Measurements from ENCODE around the gene RALGPS1.
"Not testable (repeated sequence)": the region's sequence is repeated elsewhere in the genome, so short reads cannot be mapped to it uniquely, and the experiment has no call there.

RALGPS1 gene

DNA sequence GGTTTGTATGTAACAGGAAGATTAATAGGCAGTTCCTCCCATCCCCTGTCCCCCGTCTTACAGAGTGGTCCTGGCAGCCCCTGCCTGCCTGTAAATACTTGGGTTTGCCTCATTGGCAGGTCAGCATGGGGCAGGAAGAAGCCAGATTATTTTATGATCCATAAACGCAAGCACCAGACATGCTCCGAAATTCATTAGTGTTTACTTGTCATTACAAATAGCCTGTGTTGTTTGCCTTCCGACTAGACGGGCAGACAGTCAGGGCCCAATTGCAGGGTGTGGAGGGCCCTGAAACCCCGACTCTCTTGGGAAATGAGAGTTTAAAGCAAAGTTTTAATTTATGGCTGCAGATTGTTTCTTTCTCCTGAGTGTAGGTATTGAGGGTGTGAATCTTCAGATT is 97.2 kb downstream of the RALGPS1 start:
- no peak overlapping the region for H3K4me3 ChIP-seq (ENCODE audit: low read depth, low read length)
- TF ChIP-seq, protein P1, sequence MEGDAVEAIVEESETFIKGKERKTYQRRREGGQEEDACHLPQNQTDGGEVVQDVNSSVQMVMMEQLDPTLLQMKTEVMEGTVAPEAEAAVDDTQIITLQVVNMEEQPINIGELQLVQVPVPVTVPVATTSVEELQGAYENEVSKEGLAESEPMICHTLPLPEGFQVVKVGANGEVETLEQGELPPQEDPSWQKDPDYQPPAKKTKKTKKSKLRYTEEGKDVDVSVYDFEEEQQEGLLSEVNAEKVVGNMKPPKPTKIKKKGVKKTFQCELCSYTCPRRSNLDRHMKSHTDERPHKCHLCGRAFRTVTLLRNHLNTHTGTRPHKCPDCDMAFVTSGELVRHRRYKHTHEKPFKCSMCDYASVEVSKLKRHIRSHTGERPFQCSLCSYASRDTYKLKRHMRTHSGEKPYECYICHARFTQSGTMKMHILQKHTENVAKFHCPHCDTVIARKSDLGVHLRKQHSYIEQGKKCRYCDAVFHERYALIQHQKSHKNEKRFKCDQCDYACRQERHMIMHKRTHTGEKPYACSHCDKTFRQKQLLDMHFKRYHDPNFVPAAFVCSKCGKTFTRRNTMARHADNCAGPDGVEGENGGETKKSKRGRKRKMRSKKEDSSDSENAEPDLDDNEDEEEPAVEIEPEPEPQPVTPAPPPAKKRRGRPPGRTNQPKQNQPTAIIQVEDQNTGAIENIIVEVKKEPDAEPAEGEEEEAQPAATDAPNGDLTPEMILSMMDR (IDR thresholded peaks at IDR 0.05; ENCODE audit: low read depth, low read length), result no peak
- TF ChIP-seq, protein P2, sequence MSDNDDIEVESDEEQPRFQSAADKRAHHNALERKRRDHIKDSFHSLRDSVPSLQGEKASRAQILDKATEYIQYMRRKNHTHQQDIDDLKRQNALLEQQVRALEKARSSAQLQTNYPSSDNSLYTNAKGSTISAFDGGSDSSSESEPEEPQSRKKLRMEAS (IDR thresholded peaks at IDR 0.05; ENCODE audit: low read depth, low read length), result no peak
- no peak for TF ChIP-seq MYC (IDR thresholded peaks at IDR 0.05; ENCODE audit: low read depth, low read length)
- no peak for TF ChIP-seq POLR2A (IDR thresholded peaks at IDR 0.05; ENCODE audit: extremely low read depth, insufficient read length)
- DNase-seq (ENCODE audit: low read depth), result no peak

DNA sequence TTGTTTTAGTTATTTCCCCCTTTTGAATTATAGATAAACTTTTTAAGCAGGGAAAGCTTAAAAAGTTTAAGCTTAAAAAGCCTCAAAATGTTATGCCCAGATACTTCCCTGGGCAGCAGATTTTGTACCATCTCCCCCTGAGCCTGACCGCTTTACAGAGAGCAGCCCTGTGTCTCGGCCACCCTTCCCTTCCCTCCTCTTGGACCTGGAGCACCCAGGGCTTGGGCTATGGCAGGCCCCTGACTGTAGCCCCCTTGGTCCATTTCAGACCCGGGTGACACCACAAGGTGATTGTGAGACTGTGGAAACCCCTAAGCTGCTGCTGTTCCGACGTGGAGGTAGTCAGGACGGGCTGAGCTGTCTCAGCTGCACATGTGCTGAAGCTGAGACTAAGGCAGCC is 97.7 kb downstream of the RALGPS1 start:
- no peak overlapping the region for H3K4me3 ChIP-seq (ENCODE audit: low read depth, low read length)
- no peak for TF ChIP-seq POLR2A (IDR thresholded peaks at IDR 0.05; ENCODE audit: extremely low read depth, insufficient read length)
- TF ChIP-seq, protein P1 (IDR thresholded peaks at IDR 0.05; ENCODE audit: low read depth, low read length), result no peak
- TF ChIP-seq, protein P2 (IDR thresholded peaks at IDR 0.05; ENCODE audit: low read depth, low read length), result no peak
- no peak for TF ChIP-seq MYC (IDR thresholded peaks at IDR 0.05; ENCODE audit: low read depth, low read length)
- no peak for DNase-seq (ENCODE audit: low read depth)

DNA sequence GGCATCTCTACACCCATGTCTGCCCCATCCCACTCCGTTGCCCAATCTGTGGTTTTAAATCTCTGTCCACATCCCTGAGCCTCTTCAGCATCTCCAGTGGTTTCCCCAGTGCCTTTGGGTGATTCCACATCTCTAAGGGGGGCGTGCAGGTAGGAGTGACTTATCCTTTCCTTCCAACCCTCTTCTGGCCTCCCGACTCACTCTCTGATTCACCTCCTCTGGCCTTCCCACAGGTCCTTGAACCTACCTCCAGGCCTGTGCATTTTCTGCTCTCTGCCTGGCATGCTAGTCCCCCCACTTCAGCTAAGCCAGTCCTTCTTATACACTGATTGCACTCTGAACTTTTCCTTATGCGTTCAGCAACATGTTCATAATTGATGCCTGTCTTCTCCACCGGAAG is 99.0 kb downstream of the RALGPS1 start:
- no peak overlapping the region for H3K4me3 ChIP-seq (ENCODE audit: low read depth, low read length)
- TF ChIP-seq, protein P2 (IDR thresholded peaks at IDR 0.05; ENCODE audit: low read depth, low read length), result no peak
- DNase-seq (ENCODE audit: low read depth), result no peak

DNA sequence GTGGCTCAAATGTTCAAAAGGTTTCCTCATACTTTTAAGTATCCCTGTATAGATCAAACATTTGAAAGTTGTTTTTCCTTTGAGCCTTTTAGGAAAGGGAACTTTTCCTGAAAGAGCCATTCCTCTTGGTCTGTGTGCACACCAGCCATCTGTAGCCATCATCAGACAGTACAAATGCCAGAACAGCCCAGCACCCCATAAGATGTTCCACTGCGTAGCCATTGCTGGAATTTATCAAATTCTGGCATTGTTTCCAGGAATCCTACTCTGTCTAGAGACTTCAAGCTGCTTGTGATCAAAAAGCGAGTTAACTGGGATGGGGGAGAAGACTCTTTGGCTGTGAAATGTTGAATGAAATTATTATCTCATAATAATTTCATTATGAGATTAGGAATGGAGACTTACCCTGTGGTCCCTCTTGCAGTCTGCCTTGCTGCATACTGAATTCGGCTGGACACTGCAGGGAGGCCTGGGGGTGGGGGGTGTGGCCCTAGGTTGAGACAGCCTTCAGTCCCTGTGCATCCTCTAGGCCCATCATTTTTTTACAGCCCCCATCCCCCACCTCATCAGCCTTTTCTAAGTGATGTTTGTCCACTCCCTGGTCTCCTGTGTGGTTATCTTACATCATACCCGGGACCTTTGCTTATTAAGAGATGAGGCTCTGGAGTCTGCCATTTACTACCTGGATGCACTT is 99.8 kb downstream of the RALGPS1 start:
- no peak overlapping the region for H3K4me3 ChIP-seq (ENCODE audit: low read depth, low read length)
- TF ChIP-seq, protein P2 (IDR thresholded peaks at IDR 0.05; ENCODE audit: low read depth, low read length), result no peak
- TF ChIP-seq POLR2A (IDR thresholded peaks at IDR 0.05; ENCODE audit: extremely low read depth, insufficient read length), result no peak
- TF ChIP-seq, protein P1 (IDR thresholded peaks at IDR 0.05; ENCODE audit: low read depth, low read length), result no peak
- no peak for TF ChIP-seq MYC (IDR thresholded peaks at IDR 0.05; ENCODE audit: low read depth, low read length)
- DNase-seq (ENCODE audit: low read depth), result no peak

DNA sequence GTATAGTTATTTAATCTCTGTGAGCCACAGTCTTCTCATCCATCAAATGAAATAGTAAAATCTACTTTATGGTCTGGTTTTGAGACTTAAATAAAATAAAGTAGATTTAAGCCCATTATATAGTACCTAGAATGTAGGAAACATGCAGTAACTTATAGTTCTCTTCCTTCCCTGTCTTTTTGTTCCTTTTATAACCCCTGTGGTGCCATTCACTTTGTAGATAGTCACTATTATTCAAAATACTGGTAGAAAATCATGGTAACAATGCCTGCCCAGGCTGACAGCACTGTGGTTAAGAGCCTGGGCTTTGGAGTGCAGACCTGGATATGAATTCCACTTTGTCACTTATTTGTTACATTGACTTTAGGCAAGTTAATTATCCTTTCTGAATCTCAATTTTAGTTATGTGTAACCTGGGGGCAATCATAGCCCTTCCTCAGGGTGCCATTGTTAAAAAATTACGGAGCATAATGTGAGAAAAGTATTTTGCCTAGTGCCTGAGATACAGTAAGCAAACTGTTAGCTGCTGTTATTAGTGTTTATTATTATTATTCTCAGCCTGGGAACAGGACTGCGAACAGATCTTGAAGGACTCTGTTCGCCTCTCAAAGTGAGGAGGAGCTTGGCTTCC is 100.4 kb downstream of the RALGPS1 start:
- no peak for TF ChIP-seq MYC (IDR thresholded peaks at IDR 0.05; ENCODE audit: low read depth, low read length)
- TF ChIP-seq, protein P2 (IDR thresholded peaks at IDR 0.05; ENCODE audit: low read depth, low read length), result no peak
- TF ChIP-seq, protein P1 (IDR thresholded peaks at IDR 0.05; ENCODE audit: low read depth, low read length), result no peak
- no peak for TF ChIP-seq POLR2A (IDR thresholded peaks at IDR 0.05; ENCODE audit: extremely low read depth, insufficient read length)
- H3K4me3 ChIP-seq (ENCODE audit: low read depth, low read length), result no peak overlapping the region
- no peak for DNase-seq (ENCODE audit: low read depth)

DNA sequence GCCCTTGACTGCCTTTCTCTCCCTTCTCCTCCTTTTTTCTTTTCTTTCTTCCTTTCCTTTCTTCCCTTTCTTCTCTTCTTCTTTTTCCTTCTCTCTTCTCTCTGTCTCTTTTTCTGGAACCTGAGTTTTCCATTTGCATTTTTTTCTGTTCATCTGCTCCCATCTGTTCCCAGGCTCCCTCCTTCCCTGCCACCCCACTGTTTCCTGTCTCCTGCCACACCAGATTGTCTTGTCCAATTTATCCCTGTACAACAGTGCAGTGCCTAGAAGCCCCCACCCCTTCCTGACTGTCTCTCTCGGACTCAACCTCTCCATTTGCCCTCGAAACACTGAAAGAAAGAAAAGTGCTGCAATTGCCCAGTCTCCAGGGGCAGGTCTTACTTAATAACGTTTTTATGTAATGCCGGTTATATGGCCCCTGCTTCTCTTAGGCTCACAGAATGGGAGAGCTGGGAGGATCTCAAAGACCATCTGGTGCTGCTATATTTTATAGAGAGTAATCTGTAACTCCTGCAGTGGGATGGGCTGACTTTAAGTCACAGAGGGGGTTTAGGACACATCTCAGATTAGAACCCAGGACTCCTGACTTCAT is 101.4 kb downstream of the RALGPS1 start:
- no peak overlapping the region for H3K4me3 ChIP-seq (ENCODE audit: low read depth, low read length)
- TF ChIP-seq MYC (IDR thresholded peaks at IDR 0.05; ENCODE audit: low read depth, low read length), result no peak
- TF ChIP-seq, protein P1 (IDR thresholded peaks at IDR 0.05; ENCODE audit: low read depth, low read length), result no peak
- TF ChIP-seq, protein P2 (IDR thresholded peaks at IDR 0.05; ENCODE audit: low read depth, low read length), result no peak
- TF ChIP-seq POLR2A (IDR thresholded peaks at IDR 0.05; ENCODE audit: extremely low read depth, insufficient read length), result no peak
- DNase-seq (ENCODE audit: low read depth), result peak; percentile 62

DNA sequence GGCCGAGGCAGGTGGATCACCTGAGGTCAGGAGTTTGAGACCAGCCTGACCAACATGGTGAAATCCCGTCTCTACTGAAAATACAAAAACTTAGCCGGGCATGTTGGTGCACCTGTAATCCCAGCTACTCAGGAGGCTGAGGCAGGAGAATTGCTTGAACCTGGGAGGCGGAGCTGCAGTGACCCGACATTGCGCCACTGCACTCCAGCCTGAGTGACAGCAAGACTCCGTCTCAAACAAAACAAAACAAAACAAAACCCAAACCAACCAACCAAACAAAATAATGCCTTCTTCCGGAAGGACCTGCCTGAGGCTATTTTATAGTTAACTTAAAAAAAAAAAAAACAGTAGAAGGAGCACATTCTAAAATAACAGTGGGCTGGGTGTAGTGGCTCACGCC is 103.4 kb downstream of the RALGPS1 start:
- H3K4me3 ChIP-seq (ENCODE audit: low read depth, low read length); DNase-seq (ENCODE audit: low read depth): not testable (repeated sequence)
